GM18507 (cell line): ENCODE data around the gene COL7A1.

Experiments used
- DNase-seq: peaks from one replicate; pipeline ENCODE4 v3.0.0; 2011; ENCODE audit warnings: low read depth; ENCODE audit not compliant: insufficient read length; ENCODE audit errors: extremely low spot score
- FAIRE-seq: peaks from 2 replicates; lab custom pipeline; 2011; peaks lifted over from hg19 to GRCh38; lab: Jason Lieb, UNC

Gene COL7A1

GRCh38 chr3:48621461-48621869, 26.3 kb upstream of the COL7A1 start, which contains the start of gene TMEM89:
Gene TMEM89, minus strand, starts transcription at chr3:48621769. Its CDS starts 13 bp downstream, at chr3:48621756.
- no peak for DNase-seq
- no peak for FAIRE-seq

- no peak for FAIRE-seq
- DNase-seq, result no peak
Measured at GRCh38 chr3:48619541-48620524, 24.7 kb upstream of the COL7A1 start.

GRCh38 chr3:48617559-48617958, 22.4 kb upstream of the COL7A1 start:
- DNase-seq (no peak), FAIRE-seq (no peak)

GRCh38 chr3:48614044-48614443, 18.9 kb upstream of the COL7A1 start:
- DNase-seq (no peak), FAIRE-seq (no peak)

- FAIRE-seq (no peak), DNase-seq (no peak)
Measured at GRCh38 chr3:48612309-48612708, 17.2 kb upstream of the COL7A1 start.

GRCh38 chr3:48609088-48610005, 14.2 kb upstream of the COL7A1 start, which contains the start of gene UQCRC1:
Gene UQCRC1, minus strand, starts transcription at chr3:48609646. Its CDS starts 26 bp downstream, at chr3:48609620.
- FAIRE-seq (peak; percentile 92), DNase-seq (peak; percentile 98)

- FAIRE-seq, result no peak
- no peak for DNase-seq
Measured at GRCh38 chr3:48607519-48607918, 12.4 kb upstream of the COL7A1 start.

- no peak for FAIRE-seq
- no peak for DNase-seq
Measured at GRCh38 chr3:48601622-48601994, 6.5 kb upstream of the COL7A1 start.

- FAIRE-seq, result no peak
- no peak for DNase-seq
Measured at GRCh38 chr3:48600711-48601621, 5.8 kb upstream of the COL7A1 start.

- FAIRE-seq, result no peak
- no peak for DNase-seq
Measured at GRCh38 chr3:48599509-48600285, 4.6 kb upstream of the COL7A1 start.

GRCh38 chr3:48599077-48599501, 4.0 kb upstream of the COL7A1 start:
- FAIRE-seq (no peak), DNase-seq (no peak)

GRCh38 chr3:48598323-48599076, 3.4 kb upstream of the COL7A1 start:
- FAIRE-seq, result no peak
- no peak for DNase-seq

GRCh38 chr3:48597408-48597800, 2.3 kb upstream of the COL7A1 start:
- FAIRE-seq, result no peak
- no peak for DNase-seq

- DNase-seq (no peak), FAIRE-seq (no peak)
Measured at GRCh38 chr3:48596676-48597407, 1.7 kb upstream of the COL7A1 start.

GRCh38 chr3:48596157-48596556, 1.0 kb upstream of the COL7A1 start:
- FAIRE-seq (no peak), DNase-seq (no peak)

- no peak for FAIRE-seq
- no peak for DNase-seq
Measured at GRCh38 chr3:48595526-48596121, 495 bp upstream of the COL7A1 start.
